GM12878 (cell line): ENCODE results near the gene PITPNM3. TPM values are rescaled to one million over a fixed set of nuclear protein-coding genes. Genes with fewer than 3 reads are reported as not detected.
A peak's percentile ranks its signal among the peaks of the same experiment; 100 is the strongest.

ENCODE experiments used
- ATAC-seq: fragments of 200-7000 bp; cut with Tn5 transposase; 3 replicates; pipeline ENCODE4 v1.9.1; 2020; ENCODE audit warnings: mild to moderate bottlenecking, moderate library complexity
- BruUV-seq: library from RNA; stranded (reverse); fragments of 400-500 nt; replicated peaks from 2 replicates; lab custom pipeline; 2021; lab: Mats Ljungman, UMichigan
- CTCF ChIA-PET: fragments of 300-600 bp; sonication (Branson Sonifier 250); formaldehyde crosslinking; extraction: SDS; loops from one replicate; lab custom pipeline; 2021; ENCODE audit warnings: inconsistent platforms; lab: Yijun Ruan, JAX
- POLR2A ChIA-PET: fragments of 350-600 bp; formaldehyde crosslinking; extraction: SDS; loops from one replicate; lab custom pipeline; 2021; ENCODE audit warnings: inconsistent platforms; lab: Charles Lee
- RAD21 ChIA-PET: fragments of 300-600 bp; sonication (Branson Sonifier 250); formaldehyde crosslinking; loops from one replicate; lab custom pipeline; 2023; ENCODE audit warnings: antibody characterized with exemption; ENCODE audit not compliant: unreplicated experiment; lab: Charles Lee
- SMC1A ChIA-PET: fragments of 300-600 bp; sonication (Branson Sonifier 250); formaldehyde crosslinking; loops from one replicate; lab custom pipeline; 2023; ENCODE audit not compliant: unreplicated experiment, uncharacterized antibody; lab: Charles Lee
- DNase-seq: peaks from one replicate; pipeline ENCODE4 v3.0.0-alpha.2; 2011; ENCODE audit warnings: low read depth, low spot score
- FAIRE-seq: peaks from 3 replicates; lab custom pipeline; 2011; peaks lifted over from hg19 to GRCh38; lab: Jason Lieb, UNC
- H2AFZ ChIP-seq: 2 replicates; pipeline ENCODE4 v1.6.0; 2011; ENCODE audit warnings: low read depth, low read length, control low read depth; ENCODE audit not compliant: control insufficient read depth
- H3K27ac ChIP-seq: 2 replicates; pipeline ENCODE4 v1.5.1; 2011; ENCODE audit warnings: control low read depth; ENCODE audit not compliant: control insufficient read depth, insufficient read depth
- H3K27me3 ChIP-seq, 2 experiments: replicated peaks in 1 of 2; 2 replicates each; pipeline versions ENCODE4 v1.6.0 to v1.6.1; 2011; ENCODE audit warnings: low read length in 1 of 2; ENCODE audit not compliant: control insufficient read depth in 2 of 2, insufficient read depth in 2 of 2
- H3K36me3 ChIP-seq, 2 experiments: 2 replicates each; pipeline ENCODE4 v1.5.1; 2011; ENCODE audit warnings: low read length in 1 of 2; ENCODE audit not compliant: control insufficient read depth in 2 of 2, insufficient read depth in 2 of 2
- H3K4me1 ChIP-seq: 2 replicates; pipeline ENCODE4 v1.6.1; 2011; ENCODE audit warnings: mild to moderate bottlenecking, low read length, moderate library complexity, mixed read lengths; ENCODE audit not compliant: control insufficient read depth, insufficient read depth
- H3K4me2 ChIP-seq: 2 replicates; pipeline ENCODE4 v1.6.0; 2011; ENCODE audit warnings: control low read depth; ENCODE audit not compliant: control insufficient read depth, insufficient read depth
- H3K4me3 ChIP-seq: fragments of 200-600 bp; sonication (generic); 2 replicates; pipeline ENCODE4 v1.5.1; 2016
- H3K79me2 ChIP-seq: 2 replicates; pipeline ENCODE4 v1.6.0; 2011; ENCODE audit warnings: low read length; ENCODE audit not compliant: control insufficient read depth, insufficient read depth
- H3K9ac ChIP-seq: 2 replicates; pipeline ENCODE4 v1.8.0; 2011; ENCODE audit warnings: low read length, control low read depth, mixed read lengths; ENCODE audit not compliant: control insufficient read depth, insufficient read depth
- H3K9me3 ChIP-seq: replicated peaks from 3 replicates; pipeline ENCODE4 v1.5.1; 2011; ENCODE audit warnings: mild to moderate bottlenecking, low read length; ENCODE audit not compliant: control insufficient read depth, insufficient read depth
- H4K20me1 ChIP-seq: 2 replicates; pipeline ENCODE4 v1.6.0; 2011; ENCODE audit not compliant: control insufficient read depth, insufficient read depth
- CUX1 ChIP-seq: IDR thresholded peaks from 2 replicates; pipeline ENCODE4 v1.6.1; 2012; ENCODE audit warnings: improper control_type of control experiment, low read depth, low read length; ENCODE audit not compliant: insufficient replicate concordance
- ESRRA ChIP-seq: IDR thresholded peaks from 2 replicates; pipeline ENCODE4 v1.6.1; 2012; ENCODE audit warnings: mild to moderate bottlenecking, low read length, improper control_type of control experiment
- JUNB ChIP-seq: IDR thresholded peaks from 2 replicates; pipeline ENCODE4 v1.6.1; 2016; ENCODE audit warnings: antibody characterized with exemption, mild to moderate bottlenecking
- KDM1A ChIP-seq: fragments of 200-600 bp; sonication (generic); IDR thresholded peaks from 2 replicates; pipeline ENCODE4 v1.6.1; 2016; ENCODE audit warnings: borderline replicate concordance
- MTA2 ChIP-seq: fragments of 450-650 bp; IDR thresholded peaks from 2 replicates; pipeline ENCODE4 v1.6.1; 2016; ENCODE audit warnings: low read depth, mild to moderate bottlenecking, moderate library complexity
- MYC ChIP-seq: IDR thresholded peaks from 2 replicates; pipeline ENCODE4 v1.6.1; 2011; ENCODE audit warnings: mild to moderate bottlenecking, low read length, moderate library complexity, inconsistent platforms; ENCODE audit not compliant: insufficient read depth, insufficient replicate concordance, insufficient read length, severe bottlenecking
- PBX3 ChIP-seq: IDR thresholded peaks from 2 replicates; pipeline ENCODE4 v1.6.1; 2011; ENCODE audit warnings: mild to moderate bottlenecking, low read depth, low read length, moderate library complexity; ENCODE audit not compliant: insufficient replicate concordance
- POU2F2 ChIP-seq: IDR thresholded peaks from 3 replicates; pipeline ENCODE4 v1.6.1; 2011; ENCODE audit warnings: low read depth, mild to moderate bottlenecking, low read length, borderline replicate concordance
- RELA ChIP-seq: fragments of 450-650 bp; IDR thresholded peaks from 2 replicates; pipeline ENCODE4 v1.8.0; 2014; ENCODE audit warnings: borderline replicate concordance; ENCODE audit not compliant: partially characterized antibody
- REST ChIP-seq: IDR thresholded peaks from 2 replicates; pipeline ENCODE4 v1.6.1; 2012; ENCODE audit warnings: mild to moderate bottlenecking, low read depth, low read length
- RFX5 ChIP-seq: IDR thresholded peaks from 2 replicates; pipeline ENCODE4 v1.6.1; 2011; ENCODE audit warnings: low read depth, low read length, improper control_type of control experiment
- WGBS: methylation state at CpG from one replicate; pipeline ENCODE4 v1.1.6; 2016; ENCODE audit warnings: low lambda C conversion rate; ENCODE audit not compliant: insufficient replicate concordance, insufficient coverage; ENCODE audit errors: missing lambda C conversion rate; 5-methylcytosine and 5-hydroxymethylcytosine counted together
- in situ Hi-C: fragments of 300-500 bp; cut with MboI; formaldehyde crosslinking; loops from 9 replicates; pipeline ENCODE4 v1.14.3; 2018; ENCODE audit warnings: mixed read lengths
- intact Hi-C: fragments of 100-400 bp; cut with micrococcal nuclease; formaldehyde crosslinking; loops from one replicate; pipeline ENCODE4 v1.14.2; 2022; ENCODE audit not compliant: unreplicated experiment
- polyA plus RNA-seq, 11 experiments: library from polyadenylated mRNA; depleted of rRNA in 4 of 11; unstranded in 6 of 11; stranded (reverse) in 5 of 11; fragments of >200 nt; fragmentation: Nextera tagmentation in 4 of 11; fragmentation: Illumina TruSeq in 1 of 11; extraction: Ambion mirVana in 4 of 11; extraction: Trizol in 1 of 11; gene quantifications; 1 replicate in 1 of 11; 2 replicates in 10 of 11; pipeline versions ENCODE4 v1.2.1 to v1.2.3, GENCODE V29; 2011 to 2016; ENCODE audit warnings: inconsistent platforms in 2 of 11, missing spikeins in 2 of 11, low read depth in 1 of 11
- total RNA-seq, 4 experiments: library from RNA; depleted of rRNA in 3 of 4; stranded (reverse); fragments of >200 nt in 3 of 4; fragmentation: Illumina TruSeq in 1 of 4; extraction: Trizol in 1 of 4; gene quantifications; 2 replicates each; pipeline versions ENCODE4 v1.2.1 to v1.2.3, GENCODE V29; 2013 to 2021

The PITPNM3 gene
- total and polyA plus RNA-seq, 10 of the 15 experiments (the other 5 are each of a cell fraction or from before 2014, with no cell fraction given) = 0.02 to 0.49 (median 0.19) TPM; not detected in 1

GRCh38 chr17:6461792-6462524, 94.4 kb downstream of the PITPNM3 start:
- in situ Hi-C loops (no loop called here), intact Hi-C loops (no loop called here)
- TF ChIP-seq KDM1A (no peak), JUNB (no peak), POU2F2 (no peak), MTA2 (no peak), RELA (no peak), MYC (no peak), CUX1 (no peak), RFX5 (no peak), PBX3 (no peak), REST (no peak), ESRRA (no peak)
- WGBS = 31% methylated on average over 10 of the region's 10 CpGs
- H3K79me2 ChIP-seq = no peaks in the 10 kb centered on the region
- ChIA-PET RAD21 (no interaction called here), SMC1A (no interaction called here), CTCF (interaction anchor here (1.6 kb wide), 1 partner anchor 11 kb away, joined by 4 read pairs; no protein-coding TSS in a partner anchor), POLR2A (no interaction called here)
- no peak for DNase-seq
- H3K27ac ChIP-seq = no peak overlapping the region
- H3K27me3 ChIP-seq = no peaks in the 10 kb centered on the region
- FAIRE-seq = no peak
- H2AFZ ChIP-seq = no peak overlapping the region
- no peaks in the 10 kb centered on the region for H4K20me1 ChIP-seq
- no peak overlapping the region for H3K9ac ChIP-seq
- no peaks in the 10 kb centered on the region for H3K36me3 ChIP-seq
- no peak overlapping the region for H3K4me3 ChIP-seq
- peak; percentile 63 for ATAC-seq
- BruUV-seq = no TSS peak
- H3K4me2 ChIP-seq = no peak overlapping the region
- peaks cover 12% of the 10 kb centered on the region for H3K4me1 ChIP-seq
- H3K9me3 ChIP-seq = no peaks in the 10 kb centered on the region
